OCI-LY1 (cell line): ENCODE measurements around the gene CREB3.

ENCODE experiments used
- H2AFZ ChIP-seq: fragments of 200-600 bp; sonication (generic), shearing (Covaris generic); 2 replicates; pipeline ENCODE4 v1.6.0; 2014; ENCODE audit warnings: antibody characterized with exemption, mild to moderate bottlenecking, low read length
- H3F3A ChIP-seq: fragments of 200-600 bp; sonication (generic), shearing (Covaris generic); 2 replicates; pipeline ENCODE4 v1.6.0; 2014; ENCODE audit warnings: mild to moderate bottlenecking, antibody characterized with exemption, low read length, moderate library complexity; ENCODE audit not compliant: insufficient read depth
- H3K27ac ChIP-seq: fragments of 200-600 bp; sonication (generic); 2 replicates; pipeline ENCODE4 v1.5.1; 2014; ENCODE audit warnings: low read length, mixed run types, mild to moderate bottlenecking, low read depth; ENCODE audit not compliant: poor library complexity, severe bottlenecking
- H3K27me3 ChIP-seq: fragments of 200-600 bp; sonication (generic); 2 replicates; pipeline ENCODE4 v1.6.0; 2014; ENCODE audit warnings: antibody characterized with exemption, mild to moderate bottlenecking, low read length, moderate library complexity; ENCODE audit not compliant: insufficient read depth
- H3K36me3 ChIP-seq: fragments of 200-600 bp; sonication (generic); 2 replicates; pipeline ENCODE4 v1.6.1; 2014; ENCODE audit warnings: mild to moderate bottlenecking, antibody characterized with exemption, low read length, moderate library complexity, mixed read lengths; ENCODE audit not compliant: insufficient read depth
- H3K4me1 ChIP-seq: fragments of 200-600 bp; sonication (generic); 2 replicates; pipeline ENCODE4 v1.5.1; 2014; ENCODE audit warnings: mild to moderate bottlenecking, low read length, moderate library complexity; ENCODE audit not compliant: insufficient read depth, severe bottlenecking
- H3K4me2 ChIP-seq: fragments of 200-600 bp; sonication (generic), shearing (Covaris generic); 2 replicates; pipeline ENCODE4 v1.6.1; 2014; ENCODE audit warnings: low read length
- H3K4me3 ChIP-seq: fragments of 200-600 bp; sonication (generic); 2 replicates; pipeline ENCODE4 v1.5.1; 2014; ENCODE audit warnings: low read length, low read depth, mild to moderate bottlenecking, mixed read lengths; ENCODE audit not compliant: poor library complexity, severe bottlenecking
- H3K79me2 ChIP-seq: fragments of 200-600 bp; shearing (Covaris generic); 2 replicates; pipeline ENCODE4 v1.6.1; 2016; ENCODE audit warnings: mixed run types, low read length, mixed read lengths; ENCODE audit not compliant: insufficient read depth
- H3K9ac ChIP-seq: fragments of 200-600 bp; sonication (generic), shearing (Covaris generic); 2 replicates; pipeline ENCODE4 v1.6.1; 2014; ENCODE audit warnings: mild to moderate bottlenecking, low read length, mixed read lengths
- H3K9me2 ChIP-seq: fragments of 200-600 bp; sonication (generic), shearing (Covaris generic); 2 replicates; pipeline ENCODE4 v1.6.1; 2014; ENCODE audit warnings: low read depth, mild to moderate bottlenecking, low read length, mixed read lengths
- H3K9me3 ChIP-seq: fragments of 200-600 bp; shearing (Covaris generic); 2 replicates; pipeline ENCODE4 v1.6.1; 2014; ENCODE audit warnings: low read length, mixed read lengths
- H4K20me1 ChIP-seq: fragments of 200-600 bp; sonication (generic), shearing (Covaris generic); 2 replicates; pipeline ENCODE4 v1.6.0; 2016; ENCODE audit warnings: mild to moderate bottlenecking, low read length; ENCODE audit not compliant: insufficient read depth
- CTCF ChIP-seq: fragments of 200-600 bp; sonication (generic), shearing (Covaris generic); IDR thresholded peaks from 2 replicates; pipeline ENCODE4 v1.5.1; 2017; ENCODE audit warnings: mild to moderate bottlenecking, antibody characterized with exemption, low read length, moderate library complexity, mixed read lengths
- EZH2 ChIP-seq: fragments of 200-600 bp; sonication (generic), shearing (Covaris generic); IDR thresholded peaks from 2 replicates; pipeline ENCODE4 v1.8.0; 2017; ENCODE audit warnings: borderline replicate concordance, mixed run types, mild to moderate bottlenecking, antibody characterized with exemption, low read length, moderate library complexity, mixed read lengths

Gene CREB3

GRCh38 chr9:35710818-35711500 is 21.5 kb upstream of the CREB3 start:
- H3K4me3 ChIP-seq, result no peak overlapping the region
- H4K20me1 ChIP-seq, result no peaks in the 10 kb centered on the region
- no peaks in the 10 kb centered on the region for H3K27me3 ChIP-seq
- no peak overlapping the region for H3K27ac ChIP-seq
- H3F3A ChIP-seq, result no peaks in the 10 kb centered on the region
- no peak for TF ChIP-seq EZH2
- no peak for TF ChIP-seq CTCF
- no peaks in the 10 kb centered on the region for H3K79me2 ChIP-seq
- H3K9ac ChIP-seq, result no peak overlapping the region
- H3K4me1 ChIP-seq, result no peaks in the 10 kb centered on the region
- no peak overlapping the region for H2AFZ ChIP-seq
- H3K4me2 ChIP-seq, result no peak overlapping the region
- H3K36me3 ChIP-seq, result peaks cover 90% of the 10 kb centered on the region
- H3K9me3 ChIP-seq, result no peaks in the 10 kb centered on the region
- no peaks in the 10 kb centered on the region for H3K9me2 ChIP-seq

GRCh38 chr9:35711501-35712428 is 20.7 kb upstream of the CREB3 start:
- Histone ChIP-seq H4K20me1 (no peaks in the 10 kb centered on the region), H3K36me3 (peaks cover 90% of the 10 kb centered on the region), H3K27me3 (no peaks in the 10 kb centered on the region), H3K79me2 (no peaks in the 10 kb centered on the region), H3K27ac (no peak overlapping the region), H3K9me2 (no peaks in the 10 kb centered on the region), H3K4me3 (no peak overlapping the region), H3K4me1 (no peaks in the 10 kb centered on the region), H3K9me3 (no peaks in the 10 kb centered on the region), H3F3A (no peaks in the 10 kb centered on the region), H3K4me2 (no peak overlapping the region), H2AFZ (no peak overlapping the region), H3K9ac (no peak overlapping the region)
- TF ChIP-seq CTCF (no peak), EZH2 (no peak)

GRCh38 chr9:35712762-35713400 is 19.6 kb upstream of the CREB3 start:
- H3K4me3 ChIP-seq, result no peak overlapping the region
- no peak overlapping the region for H3K27ac ChIP-seq
- no peaks in the 10 kb centered on the region for H3K9me2 ChIP-seq
- no peak overlapping the region for H3K4me2 ChIP-seq
- H2AFZ ChIP-seq, result no peak overlapping the region
- H3K9me3 ChIP-seq, result no peaks in the 10 kb centered on the region
- no peak for TF ChIP-seq EZH2
- TF ChIP-seq CTCF, result no peak
- H3K9ac ChIP-seq, result no peak overlapping the region
- H3K4me1 ChIP-seq, result no peaks in the 10 kb centered on the region
- no peaks in the 10 kb centered on the region for H3K27me3 ChIP-seq
- H3F3A ChIP-seq, result no peaks in the 10 kb centered on the region
- H3K36me3 ChIP-seq, result peaks cover 90% of the 10 kb centered on the region
- no peaks in the 10 kb centered on the region for H4K20me1 ChIP-seq
- H3K79me2 ChIP-seq, result no peaks in the 10 kb centered on the region
